WTC11 (cell line): ENCODE results near the gene GFOD1. TPM values are rescaled to one million over a fixed set of nuclear protein-coding genes. Genes with fewer than 3 reads are reported as not detected.

Experiments
- ATAC-seq: fragments of 200-7000 bp; cut with Tn5 transposase; 2 replicates; pipeline ENCODE4 v1.10.0; 2021; ENCODE audit warnings: mild to moderate bottlenecking, moderate library complexity
- CTCF ChIA-PET: fragments of 300-600 bp; sonication (Branson Sonifier 250); formaldehyde crosslinking; loops from one replicate; lab custom pipeline; 2021; ENCODE audit warnings: antibody characterized with exemption; lab: Charles Lee
- POLR2A ChIA-PET: fragments of 350-600 bp; sonication (Branson Sonifier 250); formaldehyde crosslinking; loops from one replicate; lab custom pipeline; 2021; ENCODE audit warnings: antibody characterized with exemption; lab: Charles Lee
- DNase-seq: peaks from one replicate; pipeline ENCODE4 v3.0.0; 2021; ENCODE audit warnings: low spot score
- H3K27ac Mint-ChIP-seq: 2 replicates; pipeline ENCODE4 v1.8.0; 2021; ENCODE audit warnings: mixed read lengths
- H3K27me3 Mint-ChIP-seq: 2 replicates; pipeline ENCODE4 v1.8.0; 2021; ENCODE audit warnings: low read depth, mild to moderate bottlenecking, moderate library complexity, mixed read lengths
- H3K36me3 Mint-ChIP-seq: 2 replicates; pipeline ENCODE4 v1.8.0; 2021; ENCODE audit warnings: mixed read lengths
- H3K4me1 Mint-ChIP-seq: 2 replicates; pipeline ENCODE4 v1.8.0; 2022; ENCODE audit warnings: mixed read lengths
- H3K4me3 Mint-ChIP-seq: 2 replicates; pipeline ENCODE4 v1.8.0; 2021; ENCODE audit warnings: mild to moderate bottlenecking, moderate library complexity, mixed read lengths
- H3K9me3 Mint-ChIP-seq: 2 replicates; pipeline ENCODE4 v1.8.0; 2021; ENCODE audit warnings: mixed read lengths
- ATF6 ChIP-seq: sonication (generic); formaldehyde crosslinking; IDR thresholded peaks from 2 replicates; pipeline ENCODE4 v1.8.1; 2023; ENCODE audit warnings: mild to moderate bottlenecking, missing genetic modification reagents
- CREB1 ChIP-seq: sonication (generic); formaldehyde crosslinking; IDR thresholded peaks from 2 replicates; pipeline ENCODE4 v1.8.0; 2023; ENCODE audit warnings: mild to moderate bottlenecking, missing genetic modification reagents
- CTCF ChIP-seq: fragments of 200-600 bp; IDR thresholded peaks from 2 replicates; pipeline ENCODE4 v1.8.0; 2022; ENCODE audit warnings: antibody characterized with exemption
- EMX1 ChIP-seq: fragments of 250-450 bp; sonication (Bioruptor Pico); IDR thresholded peaks from 2 replicates; pipeline ENCODE4 v1.8.0; 2021; ENCODE audit warnings: mild to moderate bottlenecking
- ESRRA ChIP-seq: sonication (generic); formaldehyde crosslinking; IDR thresholded peaks from 2 replicates; pipeline ENCODE4 v1.8.1; 2022; ENCODE audit warnings: mild to moderate bottlenecking, missing genetic modification reagents, borderline replicate concordance
- NFYB ChIP-seq: sonication (generic); formaldehyde crosslinking; conservative IDR thresholded peaks from 2 replicates; pipeline ENCODE4 v1.8.0; 2022; ENCODE audit warnings: low read depth, missing genetic modification reagents
- NR2C2 ChIP-seq: sonication (generic); formaldehyde crosslinking; IDR thresholded peaks from 2 replicates; pipeline ENCODE4 v1.8.0; 2022; ENCODE audit warnings: mild to moderate bottlenecking, missing genetic modification reagents
- PRRX2 ChIP-seq: fragments of 250-450 bp; sonication (Bioruptor Pico); IDR thresholded peaks from 2 replicates; pipeline ENCODE4 v1.8.0; 2021; ENCODE audit warnings: mild to moderate bottlenecking
- SMAD3 ChIP-seq: sonication (generic); formaldehyde crosslinking; IDR thresholded peaks from 2 replicates; pipeline ENCODE4 v1.8.0; 2022; ENCODE audit warnings: missing genetic modification reagents, mild to moderate bottlenecking, borderline replicate concordance
- ZBTB43 ChIP-seq: sonication (generic); formaldehyde crosslinking; IDR thresholded peaks from 2 replicates; pipeline ENCODE4 v1.8.1; 2023; ENCODE audit warnings: mild to moderate bottlenecking, missing genetic modification reagents
- ZMAT4 ChIP-seq: fragments of 250-450 bp; sonication (Bioruptor Pico); IDR thresholded peaks from 2 replicates; pipeline ENCODE4 v1.9.0; 2021; ENCODE audit warnings: mild to moderate bottlenecking
- ZNF232 ChIP-seq: sonication (generic); formaldehyde crosslinking; IDR thresholded peaks from 2 replicates; pipeline ENCODE4 v1.8.0; 2022; ENCODE audit warnings: mild to moderate bottlenecking, missing genetic modification reagents
- ZNF423 ChIP-seq: fragments of 250-450 bp; sonication (Bioruptor Pico); IDR thresholded peaks from 2 replicates; pipeline ENCODE4 v2.1.2; 2022; ENCODE audit warnings: mild to moderate bottlenecking, moderate library complexity
- ZNF425 ChIP-seq: fragments of 250-450 bp; sonication (Bioruptor Pico); conservative IDR thresholded peaks from 2 replicates; pipeline ENCODE4 v1.9.0; 2021; ENCODE audit warnings: mild to moderate bottlenecking
- ZNF671 ChIP-seq: fragments of 250-450 bp; sonication (Bioruptor Pico); IDR thresholded peaks from 2 replicates; pipeline ENCODE4 v1.8.0; 2021; ENCODE audit warnings: mild to moderate bottlenecking
- ZSCAN18 ChIP-seq: fragments of 250-450 bp; sonication (Bioruptor Pico); IDR thresholded peaks from 2 replicates; pipeline ENCODE4 v2.1.2; 2022; ENCODE audit warnings: mild to moderate bottlenecking, moderate library complexity
- total RNA-seq: library from RNA; stranded (reverse); gene quantifications from 3 replicates; pipeline ENCODE4 v1.2.3, GENCODE V29; 2021

Gene GFOD1
- total RNA-seq, 1 experiment from 2014 or later, result 8.5 TPM

- CTCF ChIA-PET, result no interaction called here
- TF ChIP-seq ZNF423, result no peak
- TF ChIP-seq ZNF671, result no peak
- TF ChIP-seq SMAD3 (CRISPR knock-in tag), result no peak
- TF ChIP-seq ESRRA, result no peak
- no peak for TF ChIP-seq ZBTB43 (CRISPR knock-in tag)
- TF ChIP-seq ZNF232, result no peak
- TF ChIP-seq ZMAT4 (CRISPR knock-in tag), result no peak
- TF ChIP-seq CREB1, result no peak
- TF ChIP-seq NFYB, result no peak
- no peak for TF ChIP-seq ZNF425 (CRISPR knock-in tag)
- no peak for TF ChIP-seq EMX1 (CRISPR knock-in tag)
- no peak for TF ChIP-seq PRRX2
- no peak for TF ChIP-seq NR2C2 (CRISPR knock-in tag)
- Mint-ChIP-seq H3K27ac (no peak overlapping the region), H3K27me3 (no peaks in the 10 kb centered on the region), H3K4me3 (no peak overlapping the region), H3K4me1 (peaks cover 19% of the 10 kb centered on the region), H3K36me3 (no peaks in the 10 kb centered on the region), H3K9me3 (no peaks in the 10 kb centered on the region)
- POLR2A ChIA-PET, result no interaction called here
- no peak for ATAC-seq
- DNase-seq, result no peak
Measured at GRCh38 chr6:13332349-13332706, 155.1 kb downstream of the GFOD1 start.

- no peaks in the 10 kb centered on the region for H3K9me3 Mint-ChIP-seq
- TF ChIP-seq ZNF423 (no peak), CTCF (0 out of 2 replicates have a peak, but pooled peaks have one; percentile 19), ATF6 (no peak), ZSCAN18 (CRISPR knock-in tag) (no peak)
- TF ChIP-seq, all 79 proteins: peak for 1
- no peak overlapping the region for H3K4me3 Mint-ChIP-seq
Measured at GRCh38 chr6:13331516-13332348, 155.7 kb downstream of the GFOD1 start.

More at GRCh38 chr6:13331516-13332348, 155.7 kb downstream of the GFOD1 start:
- POLR2A ChIA-PET, result no interaction called here
- DNase-seq (no peak), ATAC-seq (no peak)
- Mint-ChIP-seq H3K27ac (no peak overlapping the region), H3K4me1 (peaks cover 21% of the 10 kb centered on the region), H3K36me3 (peaks cover 2% of the 10 kb centered on the region; the same call in 1 of the 2 replicates), H3K27me3 (no peaks in the 10 kb centered on the region)
- CTCF ChIA-PET, result interaction anchor here (1.0 to 1.7 kb wide), 2 partner anchors 15 to 420 kb away, joined by 3 to 5 read pairs; no protein-coding TSS in a partner anchor
